PFSK-1 (cell line): ENCODE data around the gene INF2.

Experiments
- FOXP2 ChIP-seq: optimal IDR thresholded peaks from 2 replicates; pipeline ENCODE3; 2011; ENCODE audit warnings: borderline replicate concordance, control low read depth, inconsistent platforms; ENCODE audit not compliant: insufficient read depth; ENCODE audit errors: extremely low read length, extremely low read depth
- POLR2AphosphoS5 ChIP-seq: IDR thresholded peaks from 2 replicates; pipeline ENCODE4 v1.6.1; 2012; ENCODE audit warnings: low read depth, mild to moderate bottlenecking, control low read depth, low read length, moderate library complexity
- REST ChIP-seq, 2 experiments: IDR thresholded peaks; 2 replicates each; pipeline versions ENCODE4 v1.6.1 to v1.8.0; 2011 to 2012; ENCODE audit warnings: low read depth in 2 of 2, low read length in 2 of 2, control low read depth in 1 of 2, inconsistent platforms in 1 of 2, mild to moderate bottlenecking in 1 of 2, moderate library complexity in 1 of 2; ENCODE audit not compliant: insufficient read depth in 1 of 2
- SIN3A ChIP-seq: IDR thresholded peaks from 2 replicates; pipeline ENCODE4 v1.6.1; 2012; ENCODE audit warnings: mild to moderate bottlenecking, low read length, moderate library complexity, borderline replicate concordance; ENCODE audit not compliant: insufficient read depth
- TAF1 ChIP-seq: IDR thresholded peaks from 2 replicates; pipeline ENCODE4 v1.6.1; 2012; ENCODE audit warnings: low read length, control low read depth, borderline replicate concordance; ENCODE audit not compliant: insufficient read depth

Gene INF2

GRCh38 chr14:104743461-104744380, 54.3 kb downstream of the INF2 start:
- TF ChIP-seq TAF1 = no peak

GRCh38 chr14:104744484-104744883, 55.1 kb downstream of the INF2 start:
- TF ChIP-seq REST (IDR thresholded peaks at IDR 0.05; ENCODE audit: insufficient read depth in 1 of 2, low read depth in 2 of 2, low read length in 2 of 2) (no peak), TAF1 (no peak), SIN3A (no peak), FOXP2 (no peak), POLR2AphosphoS5 (no peak)

GRCh38 chr14:104745431-104745830, 56.0 kb downstream of the INF2 start:
- TF ChIP-seq REST (IDR thresholded peaks at IDR 0.05; ENCODE audit: insufficient read depth in 1 of 2, low read depth in 2 of 2, low read length in 2 of 2) = no peak
- TF ChIP-seq SIN3A = no peak
- TF ChIP-seq POLR2AphosphoS5 = no peak
- no peak for TF ChIP-seq TAF1
- TF ChIP-seq FOXP2 = no peak

- TF ChIP-seq POLR2AphosphoS5 = no peak
- no peak for TF ChIP-seq REST (IDR thresholded peaks at IDR 0.05; ENCODE audit: insufficient read depth in 1 of 2, low read depth in 2 of 2, low read length in 2 of 2)
- TF ChIP-seq TAF1 = no peak
- no peak for TF ChIP-seq FOXP2
- TF ChIP-seq SIN3A = no peak
Measured at GRCh38 chr14:104746071-104746545, 56.7 kb downstream of the INF2 start.

GRCh38 chr14:104746934-104747481, 57.6 kb downstream of the INF2 start:
- no peak for TF ChIP-seq POLR2AphosphoS5
- no peak for TF ChIP-seq TAF1
- TF ChIP-seq REST (IDR thresholded peaks at IDR 0.05; ENCODE audit: insufficient read depth in 1 of 2, low read depth in 2 of 2, low read length in 2 of 2) = no peak
- TF ChIP-seq FOXP2 = no peak
- TF ChIP-seq SIN3A = no peak
